ENCODE data around the gene FOXN3. TPM values are rescaled to one million over a fixed set of nuclear protein-coding genes. Genes with fewer than 3 reads are reported as not detected.

FOXN3 gene
- total and polyA plus RNA-seq, 8 donors, result 8.8 to 58.0 (median 31.7) TPM

- intact Hi-C loops (cut with DNase I), result no loop called here
- peak; percentile 63 for FAIRE-seq
These were observed 113.3 kb downstream of the FOXN3 start for GRCh38 chr14:89303456-89304435.

GRCh38 chr14:89302396-89302950, 114.6 kb downstream of the FOXN3 start:
- no peaks in the 10 kb centered on the region for H3K36me3 ChIP-seq
- FAIRE-seq (no peak), DNase-seq (no peak), ATAC-seq (no peak)
- H3K27me3 ChIP-seq, result no peaks in the 10 kb centered on the region
- H3K4me1 ChIP-seq, result peaks cover 0 to 24% (median 2%) of the 10 kb centered on the region in 3 donors
- H3K4me3 ChIP-seq, result no peak overlapping the region
- intact Hi-C loops (cut with DNase I), result no loop called here
- TF ChIP-seq CTCF (IDR thresholded peaks at IDR 0.05), result no peak
- H3K9me3 ChIP-seq, result no peaks in the 10 kb centered on the region
- WGBS, 2 donors, result 96 to 98% methylated on average over 7 of the region's 7 CpGs
- H3K27ac ChIP-seq, result no peak overlapping the region

More at GRCh38 chr14:89303456-89304435, 113.3 kb downstream of the FOXN3 start:
- Histone ChIP-seq H3K36me3 (no peaks in the 10 kb centered on the region), H3K9me3 (no peaks in the 10 kb centered on the region), H3K27ac (peak overlapping the region in 2 of 4 donors; percentile 54 to 63), H3K4me1 (peaks cover 0 to 24% (median 2%) of the 10 kb centered on the region in 3 donors), H3K27me3 (no peaks in the 10 kb centered on the region), H3K4me3 (no peak overlapping the region)
- no peak for TF ChIP-seq CTCF (IDR thresholded peaks at IDR 0.05)
- 52 to 53% methylated on average over 14 of the region's 14 CpGs for WGBS, 2 donors
- DNase-seq, result peak in 1 of 6 donors; percentile 43
- peak; percentile 55 to 80 (median 67) for ATAC-seq

GRCh38 chr14:89299587-89299986, 117.4 kb downstream of the FOXN3 start:
- FAIRE-seq (no peak), DNase-seq (no peak), ATAC-seq (no peak)
- H3K36me3 ChIP-seq, result no peaks in the 10 kb centered on the region
- no peaks in the 10 kb centered on the region for H3K27me3 ChIP-seq
- intact Hi-C loops (cut with DNase I), result no loop called here
- WGBS, 2 donors, result 93 to 95% methylated on average over 4 of the region's 4 CpGs
- H3K4me1 ChIP-seq, result peaks cover 0 to 14% (median 0%) of the 10 kb centered on the region in 3 donors
- H3K27ac ChIP-seq, result no peak overlapping the region
- no peaks in the 10 kb centered on the region for H3K9me3 ChIP-seq
- no peak overlapping the region for H3K4me3 ChIP-seq
- TF ChIP-seq CTCF (IDR thresholded peaks at IDR 0.05), result no peak

- H3K4me3 ChIP-seq, result no peak overlapping the region
- WGBS, 2 donors, result 88 to 89% methylated on average over 7 of the region's 7 CpGs
- intact Hi-C loops (cut with DNase I), result no loop called here
- no peaks in the 10 kb centered on the region for H3K36me3 ChIP-seq
- no peaks in the 10 kb centered on the region for H3K27me3 ChIP-seq
- H3K9me3 ChIP-seq, result no peaks in the 10 kb centered on the region
- no peak for DNase-seq
- ATAC-seq, result peak in 1 of 4 donors; percentile 24
- peaks cover 0 to 11% (median 8%) of the 10 kb centered on the region in 3 donors for H3K4me1 ChIP-seq
- no peak overlapping the region for H3K27ac ChIP-seq
- TF ChIP-seq CTCF (IDR thresholded peaks at IDR 0.05), result no peak
- no peak for FAIRE-seq
These were observed 118.8 kb downstream of the FOXN3 start for GRCh38 chr14:89298056-89298834.

Measured in pancreas (tissue), 10 donors.